ENCODE results near the gene SLC39A9. TPM values are rescaled to one million over a fixed set of nuclear protein-coding genes. Genes with fewer than 3 reads are reported as not detected.

The SLC39A9 gene
- total and polyA plus RNA-seq, 4 donors, result 28.7 to 140 (median 43.1) TPM

DNA sequence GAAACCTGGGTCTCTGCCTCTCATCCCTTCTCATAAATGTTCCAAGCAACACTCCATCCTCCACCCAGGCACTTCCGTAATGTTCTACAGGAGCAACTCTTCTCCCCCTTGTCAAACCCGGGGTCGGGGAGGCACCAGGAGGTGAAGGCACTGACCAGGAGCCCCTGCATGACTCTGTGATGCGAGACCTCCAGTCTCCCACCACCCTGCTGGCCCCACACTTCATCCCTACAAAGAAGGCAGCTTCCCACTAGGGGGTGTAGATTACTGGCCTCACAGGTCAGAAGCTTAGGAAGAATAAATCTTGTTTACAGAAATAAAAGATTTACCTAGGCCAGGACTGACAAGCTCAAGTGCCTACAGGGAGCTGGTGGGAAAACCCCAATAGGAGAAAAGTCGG is 47.6 kb upstream of the SLC39A9 start (continued):
- TF ChIP-seq, protein P1, sequence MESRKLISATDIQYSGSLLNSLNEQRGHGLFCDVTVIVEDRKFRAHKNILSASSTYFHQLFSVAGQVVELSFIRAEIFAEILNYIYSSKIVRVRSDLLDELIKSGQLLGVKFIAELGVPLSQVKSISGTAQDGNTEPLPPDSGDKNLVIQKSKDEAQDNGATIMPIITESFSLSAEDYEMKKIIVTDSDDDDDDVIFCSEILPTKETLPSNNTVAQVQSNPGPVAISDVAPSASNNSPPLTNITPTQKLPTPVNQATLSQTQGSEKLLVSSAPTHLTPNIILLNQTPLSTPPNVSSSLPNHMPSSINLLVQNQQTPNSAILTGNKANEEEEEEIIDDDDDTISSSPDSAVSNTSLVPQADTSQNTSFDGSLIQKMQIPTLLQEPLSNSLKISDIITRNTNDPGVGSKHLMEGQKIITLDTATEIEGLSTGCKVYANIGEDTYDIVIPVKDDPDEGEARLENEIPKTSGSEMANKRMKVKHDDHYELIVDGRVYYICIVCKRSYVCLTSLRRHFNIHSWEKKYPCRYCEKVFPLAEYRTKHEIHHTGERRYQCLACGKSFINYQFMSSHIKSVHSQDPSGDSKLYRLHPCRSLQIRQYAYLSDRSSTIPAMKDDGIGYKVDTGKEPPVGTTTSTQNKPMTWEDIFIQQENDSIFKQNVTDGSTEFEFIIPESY (IDR thresholded peaks at IDR 0.05), result no peak
- TF ChIP-seq TAF1 (conservative IDR thresholded peaks at IDR 0.05), result no peak
- no peak for TF ChIP-seq HNF4G (IDR thresholded peaks at IDR 0.05)
- TF ChIP-seq, protein P2, sequence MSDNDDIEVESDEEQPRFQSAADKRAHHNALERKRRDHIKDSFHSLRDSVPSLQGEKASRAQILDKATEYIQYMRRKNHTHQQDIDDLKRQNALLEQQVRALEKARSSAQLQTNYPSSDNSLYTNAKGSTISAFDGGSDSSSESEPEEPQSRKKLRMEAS (IDR thresholded peaks at IDR 0.05), result no peak
- TF ChIP-seq GABPA (IDR thresholded peaks at IDR 0.05 in 1 of 2, conservative IDR thresholded peaks at IDR 0.05 in 1 of 2), result no peak
- no peak for TF ChIP-seq YY1 (IDR thresholded peaks at IDR 0.05)

DNA sequence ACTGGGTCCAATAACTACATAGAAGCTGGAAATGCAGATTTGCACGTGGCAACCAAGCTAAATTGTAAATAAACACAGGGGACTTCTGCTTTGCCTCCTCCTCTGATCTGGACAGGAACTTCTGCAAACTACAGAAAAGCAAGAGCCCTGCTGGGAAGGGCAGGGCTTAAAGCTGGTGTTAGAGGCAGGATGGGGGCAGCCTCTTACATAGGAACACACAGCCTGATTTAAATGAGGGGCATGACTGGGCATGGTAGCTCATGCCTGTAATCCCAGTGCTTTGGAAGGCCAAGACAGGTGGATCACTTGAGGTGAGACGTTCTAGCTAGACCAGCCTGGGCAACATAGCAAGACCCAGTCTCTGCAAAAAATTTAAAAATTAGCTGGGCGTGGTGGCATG is 47.1 kb upstream of the SLC39A9 start:
- TF ChIP-seq, protein P1 (IDR thresholded peaks at IDR 0.05), result no peak
- no peak for TF ChIP-seq TAF1 (conservative IDR thresholded peaks at IDR 0.05)
- TF ChIP-seq, protein P3, sequence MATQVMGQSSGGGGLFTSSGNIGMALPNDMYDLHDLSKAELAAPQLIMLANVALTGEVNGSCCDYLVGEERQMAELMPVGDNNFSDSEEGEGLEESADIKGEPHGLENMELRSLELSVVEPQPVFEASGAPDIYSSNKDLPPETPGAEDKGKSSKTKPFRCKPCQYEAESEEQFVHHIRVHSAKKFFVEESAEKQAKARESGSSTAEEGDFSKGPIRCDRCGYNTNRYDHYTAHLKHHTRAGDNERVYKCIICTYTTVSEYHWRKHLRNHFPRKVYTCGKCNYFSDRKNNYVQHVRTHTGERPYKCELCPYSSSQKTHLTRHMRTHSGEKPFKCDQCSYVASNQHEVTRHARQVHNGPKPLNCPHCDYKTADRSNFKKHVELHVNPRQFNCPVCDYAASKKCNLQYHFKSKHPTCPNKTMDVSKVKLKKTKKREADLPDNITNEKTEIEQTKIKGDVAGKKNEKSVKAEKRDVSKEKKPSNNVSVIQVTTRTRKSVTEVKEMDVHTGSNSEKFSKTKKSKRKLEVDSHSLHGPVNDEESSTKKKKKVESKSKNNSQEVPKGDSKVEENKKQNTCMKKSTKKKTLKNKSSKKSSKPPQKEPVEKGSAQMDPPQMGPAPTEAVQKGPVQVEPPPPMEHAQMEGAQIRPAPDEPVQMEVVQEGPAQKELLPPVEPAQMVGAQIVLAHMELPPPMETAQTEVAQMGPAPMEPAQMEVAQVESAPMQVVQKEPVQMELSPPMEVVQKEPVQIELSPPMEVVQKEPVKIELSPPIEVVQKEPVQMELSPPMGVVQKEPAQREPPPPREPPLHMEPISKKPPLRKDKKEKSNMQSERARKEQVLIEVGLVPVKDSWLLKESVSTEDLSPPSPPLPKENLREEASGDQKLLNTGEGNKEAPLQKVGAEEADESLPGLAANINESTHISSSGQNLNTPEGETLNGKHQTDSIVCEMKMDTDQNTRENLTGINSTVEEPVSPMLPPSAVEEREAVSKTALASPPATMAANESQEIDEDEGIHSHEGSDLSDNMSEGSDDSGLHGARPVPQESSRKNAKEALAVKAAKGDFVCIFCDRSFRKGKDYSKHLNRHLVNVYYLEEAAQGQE (IDR thresholded peaks at IDR 0.05), result no peak
- TF ChIP-seq, protein P4, sequence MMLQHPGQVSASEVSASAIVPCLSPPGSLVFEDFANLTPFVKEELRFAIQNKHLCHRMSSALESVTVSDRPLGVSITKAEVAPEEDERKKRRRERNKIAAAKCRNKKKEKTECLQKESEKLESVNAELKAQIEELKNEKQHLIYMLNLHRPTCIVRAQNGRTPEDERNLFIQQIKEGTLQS (IDR thresholded peaks at IDR 0.05), result no peak
- TF ChIP-seq, protein P2 (IDR thresholded peaks at IDR 0.05), result no peak
- TF ChIP-seq JUND (IDR thresholded peaks at IDR 0.05), result no peak
- TF ChIP-seq SP1 (IDR thresholded peaks at IDR 0.05), result no peak
- Histone ChIP-seq H3K36me3 (ENCODE audit: control insufficient read depth in 4 of 4, insufficient read depth in 3 of 4, low read depth in 1 of 4, low read length in 3 of 4) (no peaks in the 10 kb centered on the region), H3K9ac (ENCODE audit: low read depth in 1 of 2, low read length in 2 of 2) (no peak overlapping the region), H3K27me3 (ENCODE audit: control insufficient read depth in 4 of 4, insufficient read depth in 4 of 4, low read length in 3 of 4) (no peaks in the 10 kb centered on the region), H3K27ac (ENCODE audit: low read depth in 1 of 2, low read length in 2 of 2) (no peak overlapping the region), H3K4me3 (ENCODE audit: low read depth in 1 of 3, low read length in 3 of 3) (no peak overlapping the region), H3K4me1 (ENCODE audit: control insufficient read depth in 4 of 4, insufficient read depth in 4 of 4, low read length in 3 of 4) (peaks cover 0 to 3% (median 0%) of the 10 kb centered on the region in 4 donors), H3K9me3 (ENCODE audit: control insufficient read depth in 4 of 4, low read length in 3 of 4) (no peaks in the 10 kb centered on the region)
- DNase-seq (ENCODE audit: low spot score), result no peak
- 71% methylated on average over 3 of the region's 3 CpGs for WGBS

DNA sequence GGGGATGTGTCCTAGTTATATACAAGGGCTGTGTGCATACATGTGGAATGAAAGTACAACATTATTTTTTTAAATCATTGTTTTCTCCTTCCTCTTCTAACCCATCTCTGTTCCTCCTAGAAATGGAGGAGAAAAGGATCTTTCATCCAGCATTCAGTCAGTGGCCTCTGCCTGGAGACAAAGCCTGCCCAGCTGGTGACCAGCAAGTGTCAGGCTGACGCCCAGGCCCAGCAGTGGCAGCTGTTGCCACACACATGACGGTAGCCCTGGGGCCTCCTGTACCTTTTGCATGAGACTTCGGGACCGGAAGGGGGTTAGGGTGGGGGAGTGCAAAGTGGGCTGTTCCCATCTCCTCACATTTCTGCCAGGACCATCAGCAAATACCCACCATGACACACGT is 46.6 kb upstream of the SLC39A9 start:
- H3K9ac ChIP-seq (ENCODE audit: low read depth in 1 of 2, low read length in 2 of 2), result no peak overlapping the region
- no peaks in the 10 kb centered on the region for H3K27me3 ChIP-seq (ENCODE audit: control insufficient read depth in 4 of 4, insufficient read depth in 4 of 4, low read length in 3 of 4)
- WGBS, result 88% methylated on average over 5 of the region's 5 CpGs
- no peak for TF ChIP-seq RXRA (IDR thresholded peaks at IDR 0.05)
- TF ChIP-seq YY1 (IDR thresholded peaks at IDR 0.05), result no peak
- no peaks in the 10 kb centered on the region for H3K36me3 ChIP-seq (ENCODE audit: control insufficient read depth in 4 of 4, insufficient read depth in 3 of 4, low read depth in 1 of 4, low read length in 3 of 4)
- DNase-seq (ENCODE audit: low spot score), result no peak
- H3K27ac ChIP-seq (ENCODE audit: low read depth in 1 of 2, low read length in 2 of 2), result no peak overlapping the region
- H3K4me3 ChIP-seq (ENCODE audit: low read depth in 1 of 3, low read length in 3 of 3), result no peak overlapping the region
- peaks cover 0 to 3% (median 0%) of the 10 kb centered on the region in 4 donors for H3K4me1 ChIP-seq (ENCODE audit: control insufficient read depth in 4 of 4, insufficient read depth in 4 of 4, low read length in 3 of 4)
- H3K9me3 ChIP-seq (ENCODE audit: control insufficient read depth in 4 of 4, low read length in 3 of 4), result no peaks in the 10 kb centered on the region

All from liver (tissue), 9 donors.